ENCODE results near the gene ZNF239.
A peak's percentile ranks its signal among the peaks of the same experiment; 100 is the strongest.
"Not testable (repeated sequence)": the region's sequence is repeated elsewhere in the genome, so short reads cannot be mapped to it uniquely, and the experiment has no call there.

Gene ZNF239

DNA sequence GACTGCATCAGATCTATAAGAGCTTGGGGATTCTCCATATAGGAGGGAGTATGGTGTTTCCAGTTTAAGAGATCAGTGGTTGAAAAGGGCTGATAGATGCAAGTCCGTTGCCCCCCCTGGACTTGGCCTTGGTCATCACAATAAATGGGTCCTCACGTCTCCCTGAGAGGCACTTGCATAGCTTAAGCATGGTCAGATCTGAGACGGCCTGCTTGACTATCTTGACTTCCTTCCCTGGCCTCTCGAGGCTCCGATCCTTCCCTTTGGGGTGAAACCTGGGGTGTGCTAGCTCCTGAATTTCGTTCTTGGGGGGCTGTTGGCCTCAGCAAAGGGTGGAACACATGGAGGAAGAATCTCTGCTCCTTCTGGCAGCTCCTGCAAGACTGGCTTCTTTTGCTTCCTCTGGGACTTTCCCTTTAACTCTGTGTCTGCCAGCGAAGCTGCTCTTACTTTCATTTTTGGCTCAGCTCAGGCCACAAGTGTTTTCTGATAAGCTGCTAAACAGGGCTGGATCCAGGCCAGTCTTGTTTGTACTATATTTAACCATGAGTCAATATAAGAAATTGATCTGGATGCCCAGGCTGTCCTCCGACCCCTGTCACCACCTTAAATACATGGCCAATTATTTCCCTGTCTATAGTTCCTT, 20.7 kb upstream of the ZNF239 start:
- no peak for TF ChIP-seq ZNF274 (IDR thresholded peaks at IDR 0.05; ENCODE audit: low read depth, low read length)
- peak overlapping the region; percentile 51; the same call in 1 of the 2 replicates for H3K4me3 ChIP-seq (ENCODE audit: low read length)

DNA sequence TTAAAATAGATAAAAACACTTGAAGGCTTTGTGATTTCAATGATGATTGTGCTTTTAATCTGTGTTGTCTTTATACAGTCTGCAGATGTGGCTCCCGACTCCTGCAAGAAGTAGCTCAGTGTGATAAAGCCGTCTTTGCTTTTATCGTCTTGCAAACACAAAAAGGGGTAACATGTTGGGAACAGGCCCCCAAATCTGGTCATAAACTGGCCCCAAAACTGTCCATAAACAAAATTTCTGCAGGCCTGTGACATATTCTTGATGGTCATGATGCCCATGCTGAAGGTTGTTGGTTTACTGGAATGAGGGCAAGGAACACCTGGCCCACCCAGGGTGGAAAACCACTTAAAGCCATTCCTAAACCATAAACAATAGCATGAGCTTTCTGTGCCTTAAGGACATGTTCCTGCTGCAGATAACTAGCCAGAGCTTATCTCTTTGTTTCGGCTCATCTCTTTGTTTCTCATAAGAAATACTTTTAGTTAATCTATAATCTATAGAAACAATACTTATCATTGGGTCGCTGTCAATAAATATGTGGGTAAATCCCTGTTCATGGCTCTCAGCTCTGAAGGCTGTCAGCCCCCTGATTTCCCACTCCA, 17.0 kb upstream of the ZNF239 start:
- no peak overlapping the region for H3K4me3 ChIP-seq (ENCODE audit: low read length)
- no peak for TF ChIP-seq ZNF274 (IDR thresholded peaks at IDR 0.05; ENCODE audit: low read depth, low read length)

DNA sequence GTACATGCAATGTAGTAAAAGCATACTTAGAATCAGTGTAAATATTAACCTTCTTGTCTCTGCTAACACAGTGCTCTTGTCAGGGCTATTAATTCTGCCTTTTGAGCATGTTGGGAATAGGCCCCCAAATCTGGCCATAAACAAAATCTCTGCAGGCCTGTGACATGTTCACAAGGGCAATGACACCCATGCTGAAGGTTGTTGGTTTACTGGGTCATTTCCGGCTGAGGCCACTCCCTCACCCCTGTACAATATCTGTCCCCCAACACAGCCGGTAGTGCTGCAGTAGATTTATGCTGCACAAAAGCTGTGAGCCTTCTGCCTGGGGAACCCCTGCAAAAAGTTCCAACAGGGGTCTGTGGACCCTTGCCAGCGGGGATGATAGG, 12.3 kb upstream of the ZNF239 start:
- not testable (repeated sequence) for H3K4me3 ChIP-seq (ENCODE audit: low read length)

DNA sequence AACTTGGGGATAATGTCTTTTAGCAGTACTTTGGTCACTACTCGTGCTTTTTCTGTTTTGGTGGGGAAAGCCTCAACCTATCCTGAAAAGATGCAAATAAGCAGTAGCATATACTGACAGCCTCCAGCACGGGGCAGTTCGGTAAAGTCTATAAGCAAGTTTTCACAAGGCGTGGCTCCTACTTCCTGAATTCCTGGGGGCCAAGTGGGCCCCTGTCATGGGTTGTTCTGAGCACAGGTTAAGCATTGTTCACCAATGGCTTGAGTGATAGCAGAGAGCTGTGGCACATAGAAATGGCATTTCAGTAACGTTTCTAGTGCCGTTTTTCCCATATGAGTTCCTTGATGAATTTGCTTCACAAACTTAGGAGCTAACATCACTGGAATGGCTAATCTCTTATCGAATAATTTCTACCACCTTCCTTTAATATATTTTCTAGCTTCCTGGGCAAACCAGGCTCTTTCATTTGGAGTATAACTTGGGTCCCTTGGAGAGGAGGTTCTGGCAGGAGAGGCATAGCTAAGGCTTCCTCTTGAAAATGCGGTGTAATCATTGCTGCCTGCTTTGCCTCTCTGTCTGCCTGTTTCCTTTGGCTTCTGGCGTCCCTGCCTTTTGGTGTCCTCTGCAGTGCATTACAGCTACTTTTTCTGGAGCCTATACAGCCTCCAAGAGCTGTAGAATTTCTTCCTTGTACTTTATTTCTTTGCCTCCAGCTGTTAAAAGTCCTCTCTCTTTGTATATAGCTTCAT, 11.7 kb upstream of the ZNF239 start:
- H3K4me3 ChIP-seq (ENCODE audit: low read length): no peak overlapping the region
- no peak for TF ChIP-seq ZNF274 (IDR thresholded peaks at IDR 0.05; ENCODE audit: low read depth, low read length)

DNA sequence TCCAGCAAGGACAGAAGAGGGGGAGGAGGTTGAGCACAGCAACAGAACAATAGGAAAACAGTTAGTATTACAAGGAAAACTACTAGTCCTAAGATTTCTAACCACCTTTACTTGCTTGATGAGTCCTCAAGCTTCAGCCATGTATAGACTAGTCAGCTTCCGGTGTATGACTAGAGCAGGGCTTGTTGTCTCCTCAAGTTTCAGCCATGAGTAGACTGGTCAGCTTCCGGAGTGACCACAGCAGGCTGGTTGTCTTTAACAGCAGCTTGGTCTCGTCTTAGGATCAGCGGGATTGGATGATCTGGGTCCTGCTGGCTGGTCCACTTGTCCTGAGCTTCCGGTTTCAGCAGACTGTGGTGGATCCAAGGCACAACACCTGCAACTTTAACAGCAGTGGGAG, 10.6 kb upstream of the ZNF239 start:
- H3K4me3 ChIP-seq (ENCODE audit: low read length): no peak overlapping the region

DNA sequence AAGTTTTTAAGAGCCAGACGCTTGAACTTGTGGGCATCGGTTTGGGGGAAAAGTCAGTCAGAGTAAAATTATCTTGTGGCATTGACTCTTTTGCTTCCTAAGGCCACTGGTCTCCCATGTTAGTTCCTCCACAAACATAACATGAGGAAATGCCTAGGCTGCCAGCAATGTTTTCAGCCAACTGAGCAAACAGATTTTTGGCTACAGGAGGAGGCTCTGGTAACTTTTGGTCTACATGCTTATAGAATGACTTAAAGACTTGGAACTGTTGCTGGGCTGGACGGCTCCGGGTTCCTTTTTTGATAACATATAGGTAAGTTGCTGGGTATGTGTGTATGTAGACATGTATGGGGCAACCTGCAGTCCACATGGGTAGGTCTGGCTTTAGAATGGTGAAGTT, 9.6 kb upstream of the ZNF239 start:
- TF ChIP-seq ZNF274 (IDR thresholded peaks at IDR 0.05; ENCODE audit: low read depth, low read length): no peak
- no peak overlapping the region for H3K4me3 ChIP-seq (ENCODE audit: low read length)

More for the DNA sequence above, 10.6 kb upstream of the ZNF239 start:
- no peak for TF ChIP-seq ZNF274 (IDR thresholded peaks at IDR 0.05; ENCODE audit: low read depth, low read length)

DNA sequence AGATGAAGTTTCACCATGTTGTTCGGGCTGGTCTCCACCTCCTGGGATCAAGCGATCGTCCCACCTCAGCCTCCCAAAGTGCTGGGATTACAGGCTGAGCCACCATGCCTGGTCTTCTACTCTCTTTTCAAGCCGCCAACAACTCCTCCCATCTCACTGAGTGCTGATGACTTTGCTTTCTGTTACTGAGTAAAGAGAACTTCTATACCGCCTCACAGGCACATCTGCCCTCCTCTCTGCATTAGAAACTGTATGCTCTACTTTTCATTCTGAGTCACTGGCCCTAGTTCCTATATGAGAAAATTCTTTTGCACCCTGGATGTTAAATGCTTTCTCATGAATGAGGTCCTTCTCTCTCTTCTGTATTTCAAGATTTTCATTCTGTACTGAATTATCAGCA, 2.2 kb upstream of the ZNF239 start:
- no peak for TF ChIP-seq ZNF274 (IDR thresholded peaks at IDR 0.05; ENCODE audit: low read depth, low read length)
- H3K4me3 ChIP-seq (ENCODE audit: low read length): no peak overlapping the region

DNA sequence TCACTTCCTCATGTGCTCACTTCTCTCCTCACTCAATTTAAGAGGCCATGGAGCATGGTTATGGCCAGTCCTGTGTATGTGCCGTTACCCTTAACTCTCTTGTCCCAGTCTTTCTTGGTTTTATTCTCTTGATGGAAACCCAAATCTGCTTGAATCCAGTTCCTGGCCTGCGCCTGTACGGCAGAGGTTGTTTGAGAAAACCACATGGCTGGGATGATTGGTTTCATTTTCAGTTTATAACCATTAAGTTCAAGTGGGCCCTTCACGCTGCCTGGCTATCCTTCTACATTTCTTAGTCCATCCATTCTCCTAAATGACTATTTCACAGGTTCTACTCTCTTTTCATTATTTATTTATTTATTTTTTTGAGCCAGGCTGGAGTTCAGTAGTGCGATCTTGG, 1.6 kb upstream of the ZNF239 start:
- TF ChIP-seq ZNF274 (IDR thresholded peaks at IDR 0.05; ENCODE audit: low read depth, low read length): no peak
- H3K4me3 ChIP-seq (ENCODE audit: low read length): no peak overlapping the region

DNA sequence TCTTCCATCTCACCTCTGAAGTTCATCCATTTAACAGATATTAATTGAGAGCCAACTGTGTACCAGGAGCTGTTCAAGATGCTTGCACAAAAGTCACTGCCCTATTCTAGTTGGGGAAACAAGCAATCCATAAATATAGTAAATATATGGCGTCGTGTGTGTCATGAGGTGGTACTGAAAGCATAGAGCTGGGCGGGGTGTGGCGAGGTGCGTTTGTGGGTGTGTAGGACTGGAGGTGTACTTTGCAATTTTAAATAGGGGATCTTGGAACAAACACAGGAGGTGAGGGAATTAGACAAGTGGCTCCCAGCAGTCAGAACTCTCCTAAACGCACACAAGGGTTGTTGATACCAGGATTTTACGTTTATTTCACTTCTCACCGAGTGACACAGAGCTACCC, 490 bp upstream of the ZNF239 start:
- peak overlapping the region; percentile 11; the same call in 1 of the 2 replicates for H3K4me3 ChIP-seq (ENCODE audit: low read length)

DNA sequence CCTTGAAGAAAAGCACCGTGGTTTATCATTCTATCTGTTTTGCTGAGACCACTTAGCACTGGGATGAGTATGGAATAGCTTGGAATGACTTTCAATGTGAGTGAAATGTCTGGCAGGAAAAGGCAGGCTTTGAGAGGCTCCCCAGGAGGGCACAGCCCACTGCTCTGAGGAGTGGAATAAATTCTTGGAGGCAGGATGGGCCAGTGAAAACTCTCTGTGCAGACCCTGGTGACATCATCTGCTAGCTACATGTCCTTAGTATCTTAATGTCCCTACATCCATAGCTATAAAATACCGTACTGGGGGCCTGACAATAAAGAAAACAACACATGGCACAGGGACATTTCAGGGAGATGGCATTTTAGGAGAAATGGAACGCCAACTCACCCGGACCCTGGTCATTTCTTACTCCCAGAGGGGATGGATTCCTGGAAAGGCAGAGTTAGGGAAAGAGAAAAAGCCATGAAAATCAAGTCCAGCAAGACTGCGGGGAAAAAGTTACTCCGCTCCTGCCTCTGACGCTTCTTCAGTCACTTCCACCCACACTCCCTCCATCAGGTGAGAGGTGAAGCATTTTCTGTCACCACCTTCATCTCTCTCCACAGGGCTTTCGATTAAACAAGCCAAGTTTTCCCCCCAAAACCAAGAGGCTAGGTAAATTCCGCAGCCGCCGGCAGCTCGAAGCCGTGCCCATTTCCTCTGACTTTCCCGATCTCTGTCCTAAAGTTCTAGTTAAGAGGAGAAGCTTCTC, 991 bp downstream of the ZNF239 start:
- no peak for TF ChIP-seq ZNF274 (IDR thresholded peaks at IDR 0.05; ENCODE audit: low read depth, low read length)
- no peak overlapping the region; the same call in 1 of the 2 replicates for H3K4me3 ChIP-seq (ENCODE audit: low read length)

More for the DNA sequence above, 490 bp upstream of the ZNF239 start:
- TF ChIP-seq ZNF274 (IDR thresholded peaks at IDR 0.05; ENCODE audit: low read depth, low read length): no peak

DNA sequence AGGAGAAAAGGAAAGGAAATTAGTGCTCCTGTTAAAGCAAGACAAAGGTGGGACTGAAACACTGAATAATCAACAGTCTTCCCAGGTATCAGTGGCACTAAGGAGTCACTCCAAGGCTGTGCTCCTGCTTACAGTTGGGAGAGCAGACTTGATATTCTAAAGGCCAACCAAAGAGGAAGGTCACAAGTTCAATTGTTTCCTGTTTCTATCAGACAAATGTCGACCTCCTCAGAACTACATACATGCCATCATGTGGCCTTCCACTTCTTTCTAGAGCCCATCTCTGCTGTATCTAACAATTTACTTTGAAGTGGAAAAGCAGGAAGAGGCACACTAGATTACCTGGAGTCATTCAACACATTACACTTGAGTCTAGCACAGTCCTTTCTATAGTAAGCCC, 3.4 kb downstream of the ZNF239 start:
- no peak for TF ChIP-seq ZNF274 (IDR thresholded peaks at IDR 0.05; ENCODE audit: low read depth, low read length)
- H3K4me3 ChIP-seq (ENCODE audit: low read length): no peak overlapping the region

DNA sequence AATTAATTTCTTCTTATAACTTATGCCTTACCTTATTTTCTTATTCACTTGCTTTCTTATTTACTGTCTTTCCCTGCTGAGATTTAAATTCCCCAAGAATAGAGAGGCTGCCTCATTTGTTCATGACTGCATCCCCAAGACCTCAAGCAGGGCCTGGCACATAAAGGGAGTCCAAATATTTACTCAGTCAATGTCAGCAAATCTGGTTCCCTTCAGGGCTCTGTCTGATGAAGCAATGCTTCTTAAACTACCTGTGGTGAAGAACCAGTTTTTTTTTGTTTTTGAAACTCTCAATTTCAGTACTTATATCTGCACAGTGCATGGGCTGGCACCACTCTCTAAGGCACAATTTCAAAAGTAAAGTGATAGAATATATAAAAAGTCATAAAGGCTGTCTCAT, 4.7 kb downstream of the ZNF239 start:
- TF ChIP-seq ZNF274 (IDR thresholded peaks at IDR 0.05; ENCODE audit: low read depth, low read length): no peak
- no peak overlapping the region for H3K4me3 ChIP-seq (ENCODE audit: low read length)

DNA sequence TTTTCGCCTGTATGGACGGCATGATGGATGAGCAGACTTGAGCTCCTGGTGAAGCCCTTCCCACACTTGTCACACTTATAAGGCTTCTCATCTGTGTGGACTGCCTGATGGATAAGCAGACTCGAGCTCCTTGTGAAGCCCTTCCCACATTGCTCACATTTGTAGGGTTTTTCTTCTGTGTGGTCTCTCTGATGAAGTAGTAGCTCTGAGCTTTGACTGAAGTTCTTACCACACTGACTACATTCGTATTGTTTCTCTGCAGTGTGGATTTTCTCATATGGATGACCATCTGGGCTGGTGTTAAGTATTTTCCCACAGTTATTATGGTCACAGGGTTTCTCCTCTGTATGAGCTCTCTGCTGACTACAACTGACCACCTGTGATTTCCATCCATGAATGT, 17.2 kb downstream of the ZNF239 start:
- H3K4me3 ChIP-seq (ENCODE audit: low read length): no peak overlapping the region
- no peak for TF ChIP-seq ZNF274 (IDR thresholded peaks at IDR 0.05; ENCODE audit: low read depth, low read length)

DNA sequence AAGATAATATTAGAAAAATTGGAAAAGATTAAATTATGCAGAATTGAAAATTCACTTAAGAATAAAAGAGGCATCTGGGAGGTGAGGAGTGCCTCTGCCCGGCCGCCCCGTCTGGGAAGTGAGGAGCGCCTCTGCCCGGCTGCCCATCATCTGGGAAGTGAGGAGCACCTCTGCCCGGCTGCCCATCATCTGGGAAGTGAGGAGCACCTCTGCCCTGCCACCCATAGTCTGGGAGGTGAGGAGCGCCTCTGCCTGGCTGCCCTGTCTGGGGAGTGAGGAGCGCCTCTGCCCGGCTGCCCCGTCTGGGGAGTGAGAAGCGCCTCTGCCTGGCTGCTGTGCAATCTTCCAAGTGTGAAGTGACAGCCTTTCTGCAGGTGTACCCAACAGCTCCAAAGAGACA, 30.7 kb downstream of the ZNF239 start:
- not testable (repeated sequence) for H3K4me3 ChIP-seq (ENCODE audit: low read length)

Data from GM08714 (cell line).